WTC11 (cell line): ENCODE measurements around the gene POLR3B.

ENCODE experiments used
- CTCF ChIP-seq: fragments of 200-600 bp; IDR thresholded peaks from 2 replicates; pipeline ENCODE4 v1.8.0; 2022; ENCODE audit warnings: antibody characterized with exemption
- FOXK1 ChIP-seq: sonication (generic); formaldehyde crosslinking; IDR thresholded peaks from 2 replicates; pipeline ENCODE4 v1.8.0; 2022; ENCODE audit warnings: mild to moderate bottlenecking, moderate library complexity, missing genetic modification reagents
- HMGA2 ChIP-seq: fragments of 250-450 bp; sonication (Bioruptor Pico); IDR thresholded peaks from 2 replicates; pipeline ENCODE4 v1.4.0; 2021; ENCODE audit warnings: mild to moderate bottlenecking, moderate library complexity
- MXD4 ChIP-seq: fragments of 250-450 bp; sonication (Bioruptor Pico); IDR thresholded peaks from 2 replicates; pipeline ENCODE4 v1.8.0; 2021; ENCODE audit warnings: mild to moderate bottlenecking, moderate library complexity, borderline replicate concordance
- NR3C1 ChIP-seq: sonication (generic); formaldehyde crosslinking; conservative IDR thresholded peaks from 2 replicates; pipeline ENCODE4 v1.8.1; 2023; ENCODE audit warnings: low read depth, mild to moderate bottlenecking, missing genetic modification reagents
- TCF7 ChIP-seq: sonication (generic); formaldehyde crosslinking; IDR thresholded peaks from 2 replicates; pipeline ENCODE4 v1.8.0; 2022; ENCODE audit warnings: mild to moderate bottlenecking, low read depth, missing genetic modification reagents, moderate library complexity
- USF1 ChIP-seq: sonication (generic); formaldehyde crosslinking; IDR thresholded peaks from 2 replicates; pipeline ENCODE4 v1.8.0; 2022; ENCODE audit warnings: mild to moderate bottlenecking, missing genetic modification reagents

- TF ChIP-seq TCF7 (CRISPR knock-in tag) (no peak), USF1 (no peak), MXD4 (CRISPR knock-in tag) (no peak), NR3C1 (no peak), HMGA2 (no peak), FOXK1 (CRISPR knock-in tag) (no peak), CTCF (no peak)
These were observed 67.6 kb downstream of the POLR3B start for GRCh38 chr12:106425061-106425702.
